Measurements from ENCODE around the gene CRIP3. TPM values are rescaled to one million over a fixed set of nuclear protein-coding genes. Genes with fewer than 3 reads are reported as not detected.

The CRIP3 gene
- total and polyA plus RNA-seq, 2 of the 13 experiments (the other 11 are each of a cell fraction or from before 2014, with no cell fraction given), result 6.3 to 9.3 TPM

DNA sequence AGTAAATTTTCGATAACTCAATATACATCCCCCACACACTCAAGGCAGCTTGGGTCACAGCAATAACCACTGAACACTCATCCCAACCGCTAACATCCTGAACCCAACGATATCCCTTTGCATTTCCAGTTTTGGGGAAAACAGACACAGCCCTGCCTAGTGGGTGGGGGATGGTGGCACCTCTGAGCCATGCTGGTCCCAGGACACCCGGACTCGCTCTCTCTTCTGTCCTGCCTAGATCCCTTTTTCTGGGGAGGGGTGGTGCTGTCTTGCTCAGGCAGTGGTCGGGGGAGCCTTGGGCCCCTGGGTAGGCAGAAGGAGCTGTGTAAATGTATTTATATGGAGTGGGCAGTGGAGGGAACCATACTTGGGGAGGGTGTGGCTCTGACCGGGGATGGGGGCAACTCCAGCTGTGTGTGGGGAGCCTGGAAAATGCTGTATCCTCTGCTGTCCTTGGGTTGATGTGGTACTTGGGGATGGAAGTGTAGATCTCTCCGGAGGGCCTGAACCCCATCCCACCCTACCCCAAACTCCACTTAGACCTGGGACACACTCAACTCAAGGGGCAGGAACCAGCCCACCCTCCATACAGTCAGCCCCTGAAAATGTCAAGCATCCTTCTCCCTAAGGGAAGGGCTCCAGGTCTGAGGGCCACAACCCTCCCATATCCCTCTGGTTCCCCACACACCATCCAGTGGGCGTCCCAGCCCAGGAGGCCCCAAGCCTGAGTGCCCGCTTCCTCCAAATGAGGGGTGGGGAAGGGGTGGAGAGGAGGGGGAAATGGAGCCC, 34.3 kb downstream of the CRIP3 start (continued):
- TF ChIP-seq JDP2 (CRISPR knock-in tag; IDR thresholded peaks at IDR 0.05; ENCODE audit: borderline replicate concordance), result no peak
- TF ChIP-seq NFE2L2 (IDR thresholded peaks at IDR 0.05; ENCODE audit: low read length), result no peak
- no peak for TF ChIP-seq SCMH1 (CRISPR knock-in tag; IDR thresholded peaks at IDR 0.05; ENCODE audit: borderline replicate concordance)
- TF ChIP-seq HNRNPK (IDR thresholded peaks at IDR 0.05; ENCODE audit: low read depth, low read length, poor library complexity, severe bottlenecking), result no peak
- no peak for TF ChIP-seq REL (CRISPR knock-in tag; conservative IDR thresholded peaks at IDR 0.05)
- TF ChIP-seq GTF3A (CRISPR knock-in tag; conservative IDR thresholded peaks at IDR 0.05), result no peak
- TF ChIP-seq MIXL1 (CRISPR knock-in tag; IDR thresholded peaks at IDR 0.05), result no peak
- TF ChIP-seq ZSCAN25 (CRISPR knock-in tag; IDR thresholded peaks at IDR 0.05), result no peak
- TF ChIP-seq, protein P1, sequence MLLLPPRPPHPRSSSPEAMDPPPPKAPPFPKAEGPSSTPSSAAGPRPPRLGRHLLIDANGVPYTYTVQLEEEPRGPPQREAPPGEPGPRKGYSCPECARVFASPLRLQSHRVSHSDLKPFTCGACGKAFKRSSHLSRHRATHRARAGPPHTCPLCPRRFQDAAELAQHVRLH (CRISPR knock-in tag; IDR thresholded peaks at IDR 0.05; ENCODE audit: borderline replicate concordance, low read depth), result 0 out of 2 replicates have a peak, but pooled peaks have one; percentile 3
- TF ChIP-seq, protein P2, sequence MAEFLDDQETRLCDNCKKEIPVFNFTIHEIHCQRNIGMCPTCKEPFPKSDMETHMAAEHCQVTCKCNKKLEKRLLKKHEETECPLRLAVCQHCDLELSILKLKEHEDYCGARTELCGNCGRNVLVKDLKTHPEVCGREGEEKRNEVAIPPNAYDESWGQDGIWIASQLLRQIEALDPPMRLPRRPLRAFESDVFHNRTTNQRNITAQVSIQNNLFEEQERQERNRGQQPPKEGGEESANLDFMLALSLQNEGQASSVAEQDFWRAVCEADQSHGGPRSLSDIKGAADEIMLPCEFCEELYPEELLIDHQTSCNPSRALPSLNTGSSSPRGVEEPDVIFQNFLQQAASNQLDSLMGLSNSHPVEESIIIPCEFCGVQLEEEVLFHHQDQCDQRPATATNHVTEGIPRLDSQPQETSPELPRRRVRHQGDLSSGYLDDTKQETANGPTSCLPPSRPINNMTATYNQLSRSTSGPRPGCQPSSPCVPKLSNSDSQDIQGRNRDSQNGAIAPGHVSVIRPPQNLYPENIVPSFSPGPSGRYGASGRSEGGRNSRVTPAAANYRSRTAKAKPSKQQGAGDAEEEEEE (CRISPR knock-in tag; IDR thresholded peaks at IDR 0.05; ENCODE audit: borderline replicate concordance), result no peak
- no peak for TF ChIP-seq MYNN (CRISPR knock-in tag; IDR thresholded peaks at IDR 0.05; ENCODE audit: low read depth)
- TF ChIP-seq, protein P3, sequence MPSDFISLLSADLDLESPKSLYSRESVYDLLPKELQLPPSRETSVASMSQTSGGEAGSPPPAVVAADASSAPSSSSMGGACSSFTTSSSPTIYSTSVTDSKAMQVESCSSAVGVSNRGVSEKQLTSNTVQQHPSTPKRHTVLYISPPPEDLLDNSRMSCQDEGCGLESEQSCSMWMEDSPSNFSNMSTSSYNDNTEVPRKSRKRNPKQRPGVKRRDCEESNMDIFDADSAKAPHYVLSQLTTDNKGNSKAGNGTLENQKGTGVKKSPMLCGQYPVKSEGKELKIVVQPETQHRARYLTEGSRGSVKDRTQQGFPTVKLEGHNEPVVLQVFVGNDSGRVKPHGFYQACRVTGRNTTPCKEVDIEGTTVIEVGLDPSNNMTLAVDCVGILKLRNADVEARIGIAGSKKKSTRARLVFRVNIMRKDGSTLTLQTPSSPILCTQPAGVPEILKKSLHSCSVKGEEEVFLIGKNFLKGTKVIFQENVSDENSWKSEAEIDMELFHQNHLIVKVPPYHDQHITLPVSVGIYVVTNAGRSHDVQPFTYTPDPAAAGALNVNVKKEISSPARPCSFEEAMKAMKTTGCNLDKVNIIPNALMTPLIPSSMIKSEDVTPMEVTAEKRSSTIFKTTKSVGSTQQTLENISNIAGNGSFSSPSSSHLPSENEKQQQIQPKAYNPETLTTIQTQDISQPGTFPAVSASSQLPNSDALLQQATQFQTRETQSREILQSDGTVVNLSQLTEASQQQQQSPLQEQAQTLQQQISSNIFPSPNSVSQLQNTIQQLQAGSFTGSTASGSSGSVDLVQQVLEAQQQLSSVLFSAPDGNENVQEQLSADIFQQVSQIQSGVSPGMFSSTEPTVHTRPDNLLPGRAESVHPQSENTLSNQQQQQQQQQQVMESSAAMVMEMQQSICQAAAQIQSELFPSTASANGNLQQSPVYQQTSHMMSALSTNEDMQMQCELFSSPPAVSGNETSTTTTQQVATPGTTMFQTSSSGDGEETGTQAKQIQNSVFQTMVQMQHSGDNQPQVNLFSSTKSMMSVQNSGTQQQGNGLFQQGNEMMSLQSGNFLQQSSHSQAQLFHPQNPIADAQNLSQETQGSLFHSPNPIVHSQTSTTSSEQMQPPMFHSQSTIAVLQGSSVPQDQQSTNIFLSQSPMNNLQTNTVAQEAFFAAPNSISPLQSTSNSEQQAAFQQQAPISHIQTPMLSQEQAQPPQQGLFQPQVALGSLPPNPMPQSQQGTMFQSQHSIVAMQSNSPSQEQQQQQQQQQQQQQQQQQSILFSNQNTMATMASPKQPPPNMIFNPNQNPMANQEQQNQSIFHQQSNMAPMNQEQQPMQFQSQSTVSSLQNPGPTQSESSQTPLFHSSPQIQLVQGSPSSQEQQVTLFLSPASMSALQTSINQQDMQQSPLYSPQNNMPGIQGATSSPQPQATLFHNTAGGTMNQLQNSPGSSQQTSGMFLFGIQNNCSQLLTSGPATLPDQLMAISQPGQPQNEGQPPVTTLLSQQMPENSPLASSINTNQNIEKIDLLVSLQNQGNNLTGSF (CRISPR knock-in tag; IDR thresholded peaks at IDR 0.05), result no peak
- no peak for TF ChIP-seq ZNF674 (CRISPR knock-in tag; IDR thresholded peaks at IDR 0.05; ENCODE audit: low read depth)
- no peak for TF ChIP-seq ZNF530 (CRISPR knock-in tag; IDR thresholded peaks at IDR 0.05; ENCODE audit: low read depth)
- no peak for TF ChIP-seq ZNF616 (CRISPR knock-in tag; IDR thresholded peaks at IDR 0.05; ENCODE audit: low read depth)
- no peak for TF ChIP-seq CBX1 (IDR thresholded peaks at IDR 0.05; ENCODE audit: low read depth)
- no peak for TF ChIP-seq SNAPC2 (CRISPR knock-in tag; IDR thresholded peaks at IDR 0.05)
- no peak for TF ChIP-seq SMARCE1 (IDR thresholded peaks at IDR 0.05; ENCODE audit: borderline replicate concordance)
- no peak for TF ChIP-seq ZNF446 (CRISPR knock-in tag; IDR thresholded peaks at IDR 0.05)
- TF ChIP-seq ZNF703 (CRISPR knock-in tag; IDR thresholded peaks at IDR 0.05; ENCODE audit: borderline replicate concordance), result no peak
- no peak for TF ChIP-seq SMAD3 (CRISPR knock-in tag; IDR thresholded peaks at IDR 0.05)
- no peak for TF ChIP-seq MED13 (CRISPR knock-in tag; IDR thresholded peaks at IDR 0.05)
- TF ChIP-seq ZNF180 (CRISPR knock-in tag; IDR thresholded peaks at IDR 0.05; ENCODE audit: borderline replicate concordance, low read depth), result no peak
